SK-N-MC (cell line): ENCODE measurements around the gene SLC17A2.

Experiments
- EZH2 ChIP-seq: fragments of 200-600 bp; sonication (generic); IDR thresholded peaks from one replicate; pipeline ENCODE4 v1.6.1; 2017; ENCODE audit warnings: antibody characterized with exemption
- FOXP2 ChIP-seq: optimal IDR thresholded peaks from 2 replicates; pipeline ENCODE3; 2011; ENCODE audit warnings: mild to moderate bottlenecking, moderate library complexity; ENCODE audit not compliant: insufficient read depth; ENCODE audit errors: extremely low read length, control extremely low read depth
- POLR2AphosphoS5 ChIP-seq: IDR thresholded peaks from 2 replicates; pipeline ENCODE4 v1.6.1; 2012; ENCODE audit warnings: mild to moderate bottlenecking, low read depth, low read length, borderline replicate concordance

DNA sequence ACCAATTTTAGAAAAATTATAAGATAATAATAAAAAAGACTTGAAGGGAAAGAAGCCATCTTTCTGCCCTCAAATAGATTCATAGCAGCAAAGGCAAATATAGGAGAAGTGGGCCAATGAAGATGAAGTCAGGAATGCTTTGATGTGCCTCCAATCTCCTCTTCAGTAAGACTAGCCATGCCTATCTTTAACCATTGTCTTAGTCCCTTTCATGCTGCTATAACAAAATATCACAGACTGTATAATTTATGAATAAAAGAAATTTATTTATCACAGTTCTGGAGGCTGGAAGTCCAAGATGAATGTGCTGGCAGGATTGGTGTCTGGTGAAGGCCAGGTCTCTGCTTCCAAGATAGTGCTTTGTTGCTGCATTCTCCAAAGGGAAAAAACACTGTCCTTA lies 37.6 kb downstream of the SLC17A2 start:
- no peak for TF ChIP-seq EZH2
- no peak for TF ChIP-seq FOXP2
- TF ChIP-seq POLR2AphosphoS5, result no peak
